HCT116 (cell line): ENCODE measurements around the gene AFAP1L2.

ENCODE experiments used
- ATF3 ChIP-seq: IDR thresholded peaks from 2 replicates; pipeline ENCODE4 v1.6.1; 2012
- CTCF ChIP-seq, 3 experiments: fragments of 200-600 bp in 1 of 3; sonication (generic) in 1 of 3; IDR thresholded peaks in 2 of 3; conservative IDR thresholded peaks in 1 of 3; 2 replicates each; pipeline ENCODE4 v1.5.1; 2012 to 2017; ENCODE audit warnings: low read depth in 2 of 3, low read length in 2 of 3, antibody characterized with exemption in 1 of 3, borderline replicate concordance in 1 of 3, control low read depth in 1 of 3, mild to moderate bottlenecking in 1 of 3, mixed read lengths in 1 of 3, mixed run types in 1 of 3, moderate library complexity in 1 of 3; ENCODE audit not compliant: insufficient read depth in 1 of 3
- EZH2 ChIP-seq: fragments of 200-600 bp; sonication (generic); IDR thresholded peaks from 2 replicates; pipeline ENCODE4 v1.6.1; 2017; ENCODE audit warnings: antibody characterized with exemption, mixed run types
- EZH2phosphoT487 ChIP-seq: fragments of 200-600 bp; IDR thresholded peaks from 2 replicates; pipeline ENCODE4 v1.6.1; 2018; ENCODE audit warnings: antibody characterized with exemption, borderline replicate concordance
- JUND ChIP-seq: IDR thresholded peaks from 2 replicates; pipeline ENCODE4 v1.6.1; 2012
- POLR2AphosphoS5 ChIP-seq: IDR thresholded peaks from 2 replicates; pipeline ENCODE4 v1.6.1; 2011; ENCODE audit warnings: mild to moderate bottlenecking, low read depth, low read length, moderate library complexity
- SP1 ChIP-seq: IDR thresholded peaks from 2 replicates; pipeline ENCODE4 v1.6.1; 2012; ENCODE audit warnings: low read depth
- YY1 ChIP-seq: IDR thresholded peaks from 2 replicates; pipeline ENCODE4 v1.6.1; 2011; ENCODE audit warnings: low read length, low read depth, moderate library complexity, mild to moderate bottlenecking; ENCODE audit not compliant: insufficient replicate concordance; ENCODE audit errors: extremely low read depth
- TF ChIP-seq, protein P1 (sequence below): IDR thresholded peaks from 2 replicates; pipeline ENCODE4 v1.6.1; 2012

DNA sequence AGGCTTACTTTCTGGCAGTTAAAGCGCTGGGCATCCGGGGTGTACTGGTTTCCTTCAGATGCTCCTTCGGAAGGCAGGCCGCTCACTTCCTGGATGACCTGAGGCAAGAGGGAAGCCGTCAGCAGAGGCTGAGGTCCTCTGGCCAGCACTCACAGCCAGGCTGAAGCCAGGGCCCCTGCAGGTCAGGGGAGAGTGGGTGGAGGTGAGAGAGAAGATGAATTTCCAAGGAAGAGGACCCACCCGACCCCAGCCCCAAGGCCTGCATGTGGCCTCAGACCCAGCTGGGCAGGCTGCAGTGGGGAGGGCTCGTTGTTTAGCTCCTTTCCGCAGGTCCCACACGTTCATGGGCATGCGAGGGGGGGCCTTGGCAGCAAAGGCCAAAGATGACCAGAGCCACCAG lies 94.0 kb downstream of the AFAP1L2 start:
- TF ChIP-seq EZH2 (no peak), YY1 (no peak), EZH2phosphoT487 (no peak), ATF3 (no peak), CTCF (IDR thresholded peaks at IDR 0.05 in 2 of 3, conservative IDR thresholded peaks at IDR 0.05 in 1 of 3; ENCODE audit: borderline replicate concordance in 1 of 3, insufficient read depth in 1 of 3, low read depth in 2 of 3, low read length in 2 of 3) (no peak), POLR2AphosphoS5 (no peak), JUND (no peak), SP1 (no peak)
- TF ChIP-seq, protein P1, sequence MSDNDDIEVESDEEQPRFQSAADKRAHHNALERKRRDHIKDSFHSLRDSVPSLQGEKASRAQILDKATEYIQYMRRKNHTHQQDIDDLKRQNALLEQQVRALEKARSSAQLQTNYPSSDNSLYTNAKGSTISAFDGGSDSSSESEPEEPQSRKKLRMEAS, result no peak
